ENCODE data around the gene BRIP1. TPM values are rescaled to one million over a fixed set of nuclear protein-coding genes. Genes with fewer than 3 reads are reported as not detected.

Gene BRIP1
- total and polyA plus RNA-seq, 9 of the 15 experiments (the other 6 are each of a cell fraction or from before 2014, with no cell fraction given): 2.4 to 17.5 (median 11.2) TPM

- intact Hi-C loops (cut with micrococcal nuclease) (no loop called here), in situ Hi-C loops (cut with MboI) (no loop called here)
- DNase-seq (ENCODE audit: extremely low read depth in 1 of 4, low spot score in 3 of 4): no peak
- H3K79me2 ChIP-seq (ENCODE audit: control insufficient read depth, insufficient read depth, low read length): no peaks in the 10 kb centered on the region
- BruUV-seq (replicated peaks): no TSS peak
- no peaks in the 10 kb centered on the region for H4K20me1 ChIP-seq (replicated peaks; ENCODE audit: control insufficient read depth, insufficient read depth, low read length)
- CTCF ChIA-PET (ENCODE audit: low intra/inter-chr PET ratio): no interaction called here
- no peak overlapping the region for H3K4me3 ChIP-seq
- H3K27me3 ChIP-seq (ENCODE audit: control insufficient read depth in 2 of 2, insufficient read depth in 2 of 2, low read length in 2 of 2): peaks cover 6% of the 10 kb centered on the region in 2 experiments; a peak in 4 of 5 replicates
- POLR2A ChIA-PET: no interaction called here
- no peaks in the 10 kb centered on the region for H3K9me1 ChIP-seq (ENCODE audit: control insufficient read depth, insufficient read depth, low read length)
- no peak overlapping the region for H3K9ac ChIP-seq (ENCODE audit: insufficient read depth in 1 of 2, low read depth in 2 of 2, low read length in 2 of 2)
- TF ChIP-seq ZBTB11 (CRISPR knock-in tag; IDR thresholded peaks at IDR 0.05) (peak in 1 of 3 experiments; percentile 94; a peak in 2 of 6 replicates), CBX8 (IDR thresholded peaks at IDR 0.05; ENCODE audit: borderline replicate concordance, extremely low read depth, low read depth, low read length, poor library complexity, severe bottlenecking) (no peak)
- no peak overlapping the region for H3K27ac ChIP-seq (ENCODE audit: extremely low read depth, low read depth, low read length)
- ATAC-seq: no peak
- H3K4me2 ChIP-seq (ENCODE audit: insufficient read depth, low read length): no peak overlapping the region
- no peak overlapping the region for H2AFZ ChIP-seq (ENCODE audit: low read depth, low read length)
- FAIRE-seq: no peak
- no peaks in the 10 kb centered on the region for H3K36me3 ChIP-seq (ENCODE audit: control insufficient read depth, insufficient read depth, low read length)
- H3K9me3 ChIP-seq (replicated peaks; ENCODE audit: control insufficient read depth, insufficient read depth, low read depth, low read length): no peaks in the 10 kb centered on the region
- 0% methylated on average over 3 of the region's 3 CpGs for WGBS (ENCODE audit: insufficient coverage, low coverage, missing lambda C conversion rate)
- no peaks in the 10 kb centered on the region for H3K4me1 ChIP-seq (replicated peaks in 1 of 2; ENCODE audit: control insufficient read depth in 2 of 2, insufficient read depth in 2 of 2, low read length in 2 of 2)
These were observed 217.4 kb downstream of the BRIP1 start for GRCh38 chr17:61645920-61646319.
